HepG2 (cell line): ENCODE results near the gene IGF2BP1. TPM values are rescaled to one million over a fixed set of nuclear protein-coding genes. Genes with fewer than 3 reads are reported as not detected.
A peak's percentile ranks its signal among the peaks of the same experiment; 100 is the strongest.

ENCODE experiments used
- ARNT2 ChIP-seq: sonication (generic); formaldehyde crosslinking; IDR thresholded peaks from 2 replicates; pipeline ENCODE4 v1.8.0; 2022; ENCODE audit warnings: mild to moderate bottlenecking, low read depth, missing genetic modification reagents, moderate library complexity
- BCLAF1 ChIP-seq: fragments of 450-650 bp; IDR thresholded peaks from 2 replicates; pipeline ENCODE4 v1.6.1; 2017; ENCODE audit warnings: mild to moderate bottlenecking
- GABPB1 ChIP-seq: IDR thresholded peaks from 2 replicates; pipeline ENCODE4 v1.6.1; 2016; ENCODE audit warnings: mild to moderate bottlenecking, missing genetic modification reagents, moderate library complexity, missing compliant biosample characterization
- IKZF1 ChIP-seq: fragments of 450-650 bp; IDR thresholded peaks from 2 replicates; pipeline ENCODE4 v1.7.1; 2016
- KAT8 ChIP-seq: IDR thresholded peaks from 2 replicates; pipeline ENCODE4 v1.6.1; 2016; ENCODE audit warnings: missing genetic modification reagents, missing compliant biosample characterization
- MED13 ChIP-seq: sonication (generic); formaldehyde crosslinking; IDR thresholded peaks from 2 replicates; pipeline ENCODE4 v1.5.0; 2020; ENCODE audit warnings: missing genetic modification reagents
- MLLT10 ChIP-seq: sonication (generic); formaldehyde crosslinking; IDR thresholded peaks from 2 replicates; pipeline ENCODE4 v1.4.0; 2020; ENCODE audit warnings: missing genetic modification reagents
- MYC ChIP-seq: sonication (generic); formaldehyde crosslinking; IDR thresholded peaks from 2 replicates; pipeline ENCODE4 v1.9.0; 2021; ENCODE audit warnings: missing genetic modification reagents, borderline replicate concordance
- PLRG1 ChIP-seq: fragments of 450-650 bp; conservative IDR thresholded peaks from 2 replicates; pipeline ENCODE4 v1.6.1; 2016
- REL ChIP-seq: sonication (generic); formaldehyde crosslinking; conservative IDR thresholded peaks from 2 replicates; pipeline ENCODE4 v1.8.0; 2022; ENCODE audit warnings: mild to moderate bottlenecking, missing genetic modification reagents, moderate library complexity
- RNF219 ChIP-seq: sonication (generic); formaldehyde crosslinking; IDR thresholded peaks from 2 replicates; pipeline ENCODE4 v1.5.0; 2020; ENCODE audit warnings: mild to moderate bottlenecking, missing genetic modification reagents
- SNAI1 ChIP-seq: sonication (generic); formaldehyde crosslinking; IDR thresholded peaks from 2 replicates; pipeline ENCODE4 v1.5.0; 2020; ENCODE audit warnings: mild to moderate bottlenecking, missing genetic modification reagents, borderline replicate concordance
- SPEN ChIP-seq: sonication (generic); formaldehyde crosslinking; IDR thresholded peaks from 2 replicates; pipeline ENCODE4 v1.5.1; 2020; ENCODE audit warnings: low read depth, mild to moderate bottlenecking, missing genetic modification reagents
- TBP ChIP-seq: sonication (generic); formaldehyde crosslinking; IDR thresholded peaks from 2 replicates; pipeline ENCODE4 v1.5.0; 2020; ENCODE audit warnings: missing genetic modification reagents
- ZFP82 ChIP-seq: sonication (generic); formaldehyde crosslinking; IDR thresholded peaks from 2 replicates; pipeline ENCODE4 v1.5.1; 2020; ENCODE audit warnings: mild to moderate bottlenecking, missing genetic modification reagents, borderline replicate concordance
- ZNF317 ChIP-seq: sonication (generic); formaldehyde crosslinking; IDR thresholded peaks from 2 replicates; pipeline ENCODE4 v1.5.0; 2020; ENCODE audit warnings: mild to moderate bottlenecking, missing genetic modification reagents
- ZNF629 ChIP-seq: sonication (generic); formaldehyde crosslinking; conservative IDR thresholded peaks from 2 replicates; pipeline ENCODE4 v1.5.0; 2020; ENCODE audit warnings: missing genetic modification reagents
- ZSCAN29 ChIP-seq: sonication (generic); formaldehyde crosslinking; conservative IDR thresholded peaks from 2 replicates; pipeline ENCODE4 v1.4.0; 2020; ENCODE audit warnings: mild to moderate bottlenecking, missing genetic modification reagents
- polyA plus RNA-seq, 8 experiments: library from polyadenylated mRNA; depleted of rRNA in 3 of 8; stranded (reverse) in 7 of 8; unstranded in 1 of 8; fragments of >200 nt; fragmentation: Illumina TruSeq in 4 of 8; extraction: Trizol in 4 of 8; gene quantifications; 2 replicates each; pipeline versions ENCODE4 v1.2.1 to v1.2.3, GENCODE V29; 2011 to 2016; ENCODE audit warnings: low read depth in 4 of 8, missing spikeins in 1 of 8, mixed read lengths in 1 of 8; ENCODE audit not compliant: insufficient read depth in 1 of 8
- total RNA-seq, 5 experiments: library from RNA; depleted of rRNA; stranded (reverse); fragments of >200 nt; fragmentation: Illumina TruSeq; extraction: Trizol; gene quantifications; 2 replicates each; pipeline ENCODE4 v1.2.3, GENCODE V29; 2016; ENCODE audit warnings: low read depth in 1 of 5
- TF ChIP-seq, protein P1 (sequence below): sonication (generic); formaldehyde crosslinking; IDR thresholded peaks from 2 replicates; pipeline ENCODE4 v1.8.1; 2023; ENCODE audit warnings: mild to moderate bottlenecking, moderate library complexity, missing genetic modification reagents
- TF ChIP-seq, protein P2 (sequence below): sonication (generic); formaldehyde crosslinking; conservative IDR thresholded peaks from 2 replicates; pipeline ENCODE4 v1.4.0; 2020; ENCODE audit warnings: missing genetic modification reagents
- TF ChIP-seq, protein P3 (sequence below): sonication (generic); formaldehyde crosslinking; IDR thresholded peaks from 2 replicates; pipeline ENCODE4 v1.5.0; 2020; ENCODE audit warnings: missing genetic modification reagents

Gene IGF2BP1
- total and polyA plus RNA-seq, 2 of the 13 experiments (the other 11 are each of a cell fraction or from before 2014, with no cell fraction given), result 29.7 to 75.1 TPM

DNA sequence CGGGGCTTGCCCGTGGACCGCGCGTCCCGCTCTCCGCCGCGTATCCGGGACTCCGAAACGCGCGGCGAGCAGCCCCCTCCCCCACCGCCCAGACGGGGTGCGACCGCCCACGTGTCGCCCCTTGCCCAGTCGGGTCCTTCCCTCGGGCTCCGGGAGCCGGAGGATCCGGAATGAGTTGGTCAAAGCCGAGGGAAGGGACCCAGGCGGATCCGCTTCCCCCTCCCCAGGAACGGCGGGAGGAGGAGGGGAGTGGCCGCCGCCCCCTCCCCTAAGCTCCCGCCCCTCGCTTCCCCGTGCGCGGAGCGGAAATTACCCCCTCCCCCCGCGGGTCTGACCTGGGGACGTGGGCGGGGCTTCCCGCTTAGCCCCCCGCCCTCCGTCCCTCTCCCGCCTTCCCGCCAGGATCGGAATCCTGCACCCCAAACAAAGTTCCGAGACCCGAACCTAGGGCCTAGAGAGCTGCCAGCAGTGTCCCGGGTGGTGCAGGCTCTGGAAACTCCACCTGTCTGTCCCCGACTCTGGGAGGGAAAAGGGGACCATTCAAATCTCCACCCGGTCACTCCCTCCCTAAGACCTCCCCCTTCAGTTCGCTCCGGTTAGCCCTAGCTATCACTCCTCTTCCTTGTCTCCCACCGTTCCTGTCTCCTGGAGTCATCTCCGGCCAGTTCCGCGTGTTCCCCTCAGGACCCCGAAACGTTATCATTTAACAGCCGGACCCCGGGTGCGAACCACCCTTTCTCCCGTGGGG, 1.0 kb upstream of the IGF2BP1 start (continued):
- TF ChIP-seq MLLT10 (CRISPR knock-in tag) (no peak), MYC (peak; percentile 99), REL (CRISPR knock-in tag) (peak; percentile 93), ZFP82 (CRISPR knock-in tag) (peak; percentile 62; the same call in 1 of the 2 replicates), SPEN (CRISPR knock-in tag) (peak; percentile 81), GABPB1 (CRISPR knock-in tag) (peak; percentile 94), ZNF317 (peak; percentile 54; the same call in 1 of the 2 replicates), ZNF629 (CRISPR knock-in tag) (0 out of 2 replicates have a peak, but pooled peaks have one; percentile 3), TBP (CRISPR knock-in tag) (peak; percentile 29; the same call in 1 of the 2 replicates), RNF219 (peak; percentile 83), PLRG1 (no peak), MED13 (CRISPR knock-in tag) (peak; percentile 77; the same call in 1 of the 2 replicates), SNAI1 (CRISPR knock-in tag) (no peak), ZSCAN29 (CRISPR knock-in tag) (peak; percentile 86; the same call in 1 of the 2 replicates), BCLAF1 (no peak), IKZF1 (no peak), KAT8 (CRISPR knock-in tag) (peak; percentile 82), ARNT2 (CRISPR knock-in tag) (peak; percentile 64)
- TF ChIP-seq, protein P1, sequence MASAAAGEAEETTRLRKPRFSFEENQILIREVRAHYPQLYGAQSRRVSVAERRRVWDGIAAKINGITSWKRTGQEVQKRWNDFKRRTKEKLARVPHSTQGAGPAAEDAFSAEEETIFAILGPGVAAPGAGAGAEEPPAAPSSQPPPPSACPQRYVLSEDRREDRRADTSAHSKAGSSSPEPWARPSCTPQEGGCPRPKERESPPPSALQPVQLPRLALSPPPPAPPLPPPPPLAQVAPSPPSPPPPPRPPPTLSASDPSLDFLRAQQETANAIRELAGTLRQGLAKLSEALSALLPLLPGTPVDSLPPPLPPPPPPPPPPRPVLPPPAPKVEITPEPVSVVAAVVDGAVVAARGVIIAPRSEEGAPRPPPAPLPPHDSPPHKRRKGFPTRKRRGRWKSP (CRISPR knock-in tag), result no peak
- TF ChIP-seq, protein P2, sequence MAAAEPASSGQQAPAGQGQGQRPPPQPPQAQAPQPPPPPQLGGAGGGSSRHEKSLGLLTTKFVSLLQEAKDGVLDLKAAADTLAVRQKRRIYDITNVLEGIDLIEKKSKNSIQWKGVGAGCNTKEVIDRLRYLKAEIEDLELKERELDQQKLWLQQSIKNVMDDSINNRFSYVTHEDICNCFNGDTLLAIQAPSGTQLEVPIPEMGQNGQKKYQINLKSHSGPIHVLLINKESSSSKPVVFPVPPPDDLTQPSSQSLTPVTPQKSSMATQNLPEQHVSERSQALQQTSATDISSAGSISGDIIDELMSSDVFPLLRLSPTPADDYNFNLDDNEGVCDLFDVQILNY (CRISPR knock-in tag), result peak; percentile 72
- TF ChIP-seq, protein P3, sequence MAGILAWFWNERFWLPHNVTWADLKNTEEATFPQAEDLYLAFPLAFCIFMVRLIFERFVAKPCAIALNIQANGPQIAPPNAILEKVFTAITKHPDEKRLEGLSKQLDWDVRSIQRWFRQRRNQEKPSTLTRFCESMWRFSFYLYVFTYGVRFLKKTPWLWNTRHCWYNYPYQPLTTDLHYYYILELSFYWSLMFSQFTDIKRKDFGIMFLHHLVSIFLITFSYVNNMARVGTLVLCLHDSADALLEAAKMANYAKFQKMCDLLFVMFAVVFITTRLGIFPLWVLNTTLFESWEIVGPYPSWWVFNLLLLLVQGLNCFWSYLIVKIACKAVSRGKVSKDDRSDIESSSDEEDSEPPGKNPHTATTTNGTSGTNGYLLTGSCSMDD (CRISPR knock-in tag), result no peak
